Measurements from ENCODE around the gene ZIC5. TPM values are rescaled to one million over a fixed set of nuclear protein-coding genes. Genes with fewer than 3 reads are reported as not detected.

ZIC5 gene
- total and polyA plus RNA-seq, 9 of the 15 experiments (the other 6 are each of a cell fraction or from before 2014, with no cell fraction given), result 0.57 to 2.0 (median 1.1) TPM

DNA sequence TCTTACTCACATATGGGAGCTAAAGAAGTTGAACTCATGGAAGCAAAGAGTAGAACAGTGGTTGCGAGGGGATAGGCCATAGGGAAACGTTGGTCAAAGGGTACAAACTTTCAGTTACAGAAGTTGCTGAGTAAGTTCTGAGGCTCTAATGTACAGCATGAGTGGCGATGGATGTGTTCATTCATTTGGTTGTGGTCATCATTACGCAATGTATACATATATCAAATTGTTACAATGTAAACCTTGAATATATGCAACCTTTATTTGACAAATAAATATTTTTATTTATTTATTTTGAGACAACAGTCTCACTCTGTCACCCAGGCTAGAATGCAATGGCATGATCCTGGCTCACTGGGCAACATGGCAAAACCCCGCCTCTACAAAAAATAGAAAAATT is 38.7 kb downstream of the ZIC5 start:
- no peaks in the 10 kb centered on the region for H3K9me3 ChIP-seq (replicated peaks; ENCODE audit: control insufficient read depth, insufficient read depth, low read depth, low read length)
- no peak for ATAC-seq

DNA sequence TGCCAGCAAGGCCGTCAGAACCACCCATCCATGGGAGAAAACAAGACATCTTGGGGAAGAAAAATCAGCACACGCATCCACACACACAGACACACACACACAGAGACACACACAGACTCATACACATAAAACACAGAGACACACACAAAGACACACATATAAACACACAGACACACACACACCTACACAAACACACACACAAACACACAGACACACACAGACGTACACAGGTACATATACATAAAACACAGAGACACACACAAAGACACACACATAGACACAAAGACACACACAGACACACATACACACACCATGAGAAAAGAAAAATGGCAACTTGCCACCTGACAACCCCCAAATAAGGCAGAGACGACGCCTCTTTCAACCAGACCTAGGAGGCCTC is 40.6 kb downstream of the ZIC5 start:
- H3K36me3 ChIP-seq (ENCODE audit: control insufficient read depth, insufficient read depth, low read length), result no peaks in the 10 kb centered on the region
- POLR2A ChIA-PET, result no interaction called here
- intact Hi-C loops (cut with micrococcal nuclease), result no loop called here
- H3K9me3 ChIP-seq (replicated peaks; ENCODE audit: control insufficient read depth, insufficient read depth, low read depth, low read length), result no peaks in the 10 kb centered on the region
- no peak overlapping the region for H3K9ac ChIP-seq (ENCODE audit: insufficient read depth in 1 of 2, low read depth in 2 of 2, low read length in 2 of 2)
- H3K4me1 ChIP-seq (replicated peaks in 1 of 2; ENCODE audit: control insufficient read depth in 2 of 2, insufficient read depth in 2 of 2, low read length in 2 of 2), result no peaks in the 10 kb centered on the region
- no peak overlapping the region for H3K4me2 ChIP-seq (ENCODE audit: insufficient read depth, low read length)
- H3K9me1 ChIP-seq (ENCODE audit: control insufficient read depth, insufficient read depth, low read length), result no peaks in the 10 kb centered on the region
- FAIRE-seq (no peak), ATAC-seq (no peak), DNase-seq (ENCODE audit: extremely low read depth in 1 of 4, low spot score in 3 of 4) (no peak)
- no peak overlapping the region for H2AFZ ChIP-seq (ENCODE audit: low read depth, low read length)
- no TSS peak for BruUV-seq (replicated peaks)
- H3K27ac ChIP-seq (ENCODE audit: extremely low read depth, low read depth, low read length), result no peak overlapping the region
- 14% methylated on average over 5 of the region's 5 CpGs for WGBS (ENCODE audit: insufficient coverage, low coverage, missing lambda C conversion rate)
- CTCF ChIA-PET (ENCODE audit: low intra/inter-chr PET ratio), result no interaction called here
- H3K79me2 ChIP-seq (ENCODE audit: control insufficient read depth, insufficient read depth, low read length), result no peaks in the 10 kb centered on the region
- H3K27me3 ChIP-seq (ENCODE audit: control insufficient read depth in 2 of 2, insufficient read depth in 2 of 2, low read length in 2 of 2), result peaks cover 2 to 18% of the 10 kb centered on the region in 2 experiments
- H3K4me3 ChIP-seq, result no peak overlapping the region
- in situ Hi-C loops (cut with MboI), result no loop called here
- H4K20me1 ChIP-seq (replicated peaks; ENCODE audit: control insufficient read depth, insufficient read depth, low read length), result no peaks in the 10 kb centered on the region
- 0 out of 2 replicates have a peak, but pooled peaks have one; percentile 41 for TF ChIP-seq NFIC (IDR thresholded peaks at IDR 0.05)
- TF ChIP-seq ZNF3 (CRISPR knock-in tag; IDR thresholded peaks at IDR 0.05), result no peak
- TF ChIP-seq PHF20 (IDR thresholded peaks at IDR 0.05; ENCODE audit: partially characterized antibody), result peak; percentile 15
- 0 out of 2 replicates have a peak, but pooled peaks have one; percentile 22 for TF ChIP-seq TSC22D4 (tag; IDR thresholded peaks at IDR 0.05)
- no peak for TF ChIP-seq FOXA3 (CRISPR knock-in tag; conservative IDR thresholded peaks at IDR 0.05 in 1 of 2, IDR thresholded peaks at IDR 0.05 in 1 of 2)
- no peak for TF ChIP-seq ZNF23 (CRISPR knock-in tag; IDR thresholded peaks at IDR 0.05)

More for the DNA sequence above, 38.7 kb downstream of the ZIC5 start:
- Histone ChIP-seq H3K27ac (ENCODE audit: extremely low read depth, low read depth, low read length) (no peak overlapping the region), H2AFZ (ENCODE audit: low read depth, low read length) (no peak overlapping the region), H3K27me3 (ENCODE audit: control insufficient read depth in 2 of 2, insufficient read depth in 2 of 2, low read length in 2 of 2) (peaks cover 2 to 15% of the 10 kb centered on the region in 2 experiments; a peak in 3 of 5 replicates), H3K4me3 (no peak overlapping the region), H3K4me1 (replicated peaks in 1 of 2; ENCODE audit: control insufficient read depth in 2 of 2, insufficient read depth in 2 of 2, low read length in 2 of 2) (no peaks in the 10 kb centered on the region), H3K36me3 (ENCODE audit: control insufficient read depth, insufficient read depth, low read length) (no peaks in the 10 kb centered on the region), H3K79me2 (ENCODE audit: control insufficient read depth, insufficient read depth, low read length) (no peaks in the 10 kb centered on the region), H4K20me1 (replicated peaks; ENCODE audit: control insufficient read depth, insufficient read depth, low read length) (no peaks in the 10 kb centered on the region), H3K9me1 (ENCODE audit: control insufficient read depth, insufficient read depth, low read length) (no peaks in the 10 kb centered on the region), H3K9ac (ENCODE audit: insufficient read depth in 1 of 2, low read depth in 2 of 2, low read length in 2 of 2) (no peak overlapping the region), H3K4me2 (ENCODE audit: insufficient read depth, low read length) (no peak overlapping the region)
- WGBS (ENCODE audit: insufficient coverage, low coverage, missing lambda C conversion rate), result 21% methylated on average over 5 of the region's 5 CpGs
- TF ChIP-seq CEBPB (tag; IDR thresholded peaks at IDR 0.05) (peak; percentile 54), CEBPG (CRISPR knock-in tag; IDR thresholded peaks at IDR 0.05) (no peak), CEBPG (tag; conservative IDR thresholded peaks at IDR 0.05 in 1 of 2, IDR thresholded peaks at IDR 0.05 in 1 of 2) (peak in 1 of 2 experiments; percentile 38; a peak in 3 of 4 replicates), XRCC3 (IDR thresholded peaks at IDR 0.05) (no peak)
- intact Hi-C loops (cut with micrococcal nuclease) (no loop called here), in situ Hi-C loops (cut with MboI) (no loop called here)
- DNase-seq (ENCODE audit: extremely low read depth in 1 of 4, low spot score in 3 of 4) (no peak), FAIRE-seq (no peak)
- POLR2A ChIA-PET, result no interaction called here
- CTCF ChIA-PET (ENCODE audit: low intra/inter-chr PET ratio), result no interaction called here
- BruUV-seq (replicated peaks), result no TSS peak

Measured in K562 (cell line).